Measurements from ENCODE around the gene HNF1A. TPM values are rescaled to one million over a fixed set of nuclear protein-coding genes. Genes with fewer than 3 reads are reported as not detected.
A peak's percentile ranks its signal among the peaks of the same experiment; 100 is the strongest.

HNF1A gene
- total and polyA plus RNA-seq, 2 donors (not counting 1 experiment from before 2014, with no cell fraction given) = not detected

DNA sequence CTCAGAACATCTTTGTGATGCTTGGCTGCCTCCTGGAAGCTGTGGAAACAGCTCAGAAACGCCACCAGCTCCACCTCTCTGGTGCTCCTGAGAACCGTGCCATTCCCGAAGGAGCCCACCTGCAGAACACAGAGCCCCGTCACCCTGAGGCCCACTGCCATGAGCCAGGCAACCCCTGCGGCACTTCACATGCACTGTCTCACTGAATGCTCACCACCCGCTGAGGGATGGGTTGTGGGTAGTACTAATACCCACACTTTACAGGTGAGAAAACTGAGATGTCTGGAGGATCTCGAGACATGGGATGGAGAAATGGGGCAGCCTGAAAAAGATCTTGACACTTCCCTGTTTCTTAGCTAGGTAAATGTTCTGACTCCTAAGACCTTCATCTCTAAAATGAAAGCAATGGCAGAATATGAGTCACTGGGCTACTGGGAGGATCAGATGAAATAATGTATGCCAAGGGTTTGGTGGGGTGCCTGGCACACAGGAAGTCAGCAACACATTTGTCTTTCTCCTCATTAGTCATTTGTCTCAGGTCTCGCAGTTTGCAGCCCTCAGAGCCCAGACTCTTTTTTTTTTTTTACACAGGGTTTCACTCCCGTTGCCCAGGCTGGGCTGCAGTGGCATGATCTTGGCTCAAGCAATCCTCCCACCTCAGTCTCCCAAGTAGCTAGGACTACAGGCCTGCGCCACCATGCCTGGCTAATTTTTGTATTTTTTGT lies 55.4 kb downstream of the HNF1A start:
- Histone ChIP-seq H3K4me3 (replicated peaks in 1 of 4; ENCODE audit: control extremely low read depth in 1 of 4, insufficient read depth in 1 of 4, low read depth in 3 of 4, low read length in 4 of 4) (no peak overlapping the region), H2AFZ (ENCODE audit: low read length) (no peak overlapping the region), H3K36me3 (ENCODE audit: control insufficient read depth, insufficient read depth, low read length) (no peaks in the 10 kb centered on the region), H3K4me2 (ENCODE audit: extremely low read depth, insufficient read depth, low read length) (no peak overlapping the region), H3K9me3 (ENCODE audit: control insufficient read depth, insufficient read depth, low read depth, low read length) (no peaks in the 10 kb centered on the region), H3K27ac (ENCODE audit: insufficient read depth, low read length) (no peak overlapping the region), H3K79me2 (ENCODE audit: control insufficient read depth, insufficient read depth, low read length) (no peaks in the 10 kb centered on the region), H3K4me1 (ENCODE audit: control insufficient read depth, extremely low read depth, insufficient read depth, low read length) (peaks cover under 1% of the 10 kb centered on the region), H3K9ac (ENCODE audit: insufficient read depth, low read length) (no peak overlapping the region), H4K20me1 (ENCODE audit: control insufficient read depth, extremely low read depth, insufficient read depth, low read length) (no peaks in the 10 kb centered on the region), H3K27me3 (ENCODE audit: control insufficient read depth, insufficient read depth, low read length) (no peaks in the 10 kb centered on the region)
- TF ChIP-seq, protein P1, sequence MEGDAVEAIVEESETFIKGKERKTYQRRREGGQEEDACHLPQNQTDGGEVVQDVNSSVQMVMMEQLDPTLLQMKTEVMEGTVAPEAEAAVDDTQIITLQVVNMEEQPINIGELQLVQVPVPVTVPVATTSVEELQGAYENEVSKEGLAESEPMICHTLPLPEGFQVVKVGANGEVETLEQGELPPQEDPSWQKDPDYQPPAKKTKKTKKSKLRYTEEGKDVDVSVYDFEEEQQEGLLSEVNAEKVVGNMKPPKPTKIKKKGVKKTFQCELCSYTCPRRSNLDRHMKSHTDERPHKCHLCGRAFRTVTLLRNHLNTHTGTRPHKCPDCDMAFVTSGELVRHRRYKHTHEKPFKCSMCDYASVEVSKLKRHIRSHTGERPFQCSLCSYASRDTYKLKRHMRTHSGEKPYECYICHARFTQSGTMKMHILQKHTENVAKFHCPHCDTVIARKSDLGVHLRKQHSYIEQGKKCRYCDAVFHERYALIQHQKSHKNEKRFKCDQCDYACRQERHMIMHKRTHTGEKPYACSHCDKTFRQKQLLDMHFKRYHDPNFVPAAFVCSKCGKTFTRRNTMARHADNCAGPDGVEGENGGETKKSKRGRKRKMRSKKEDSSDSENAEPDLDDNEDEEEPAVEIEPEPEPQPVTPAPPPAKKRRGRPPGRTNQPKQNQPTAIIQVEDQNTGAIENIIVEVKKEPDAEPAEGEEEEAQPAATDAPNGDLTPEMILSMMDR (conservative IDR thresholded peaks at IDR 0.05 in 1 of 2, IDR thresholded peaks at IDR 0.05 in 1 of 2; ENCODE audit: low read depth in 1 of 2, low read length in 2 of 2) = no peak
- DNase-seq (ENCODE audit: low read depth in 2 of 2) = peak; percentile 39 to 51

GRCh38 chr12:121034616-121035305 lies 56.4 kb downstream of the HNF1A start:
- no peaks in the 10 kb centered on the region for H3K27me3 ChIP-seq (ENCODE audit: control insufficient read depth, insufficient read depth, low read length)
- H3K79me2 ChIP-seq (ENCODE audit: control insufficient read depth, insufficient read depth, low read length) = no peaks in the 10 kb centered on the region
- no peak overlapping the region for H3K27ac ChIP-seq (ENCODE audit: insufficient read depth, low read length)
- H3K9me3 ChIP-seq (ENCODE audit: control insufficient read depth, insufficient read depth, low read depth, low read length) = no peaks in the 10 kb centered on the region
- H3K36me3 ChIP-seq (ENCODE audit: control insufficient read depth, insufficient read depth, low read length) = no peaks in the 10 kb centered on the region
- TF ChIP-seq, protein P1 (conservative IDR thresholded peaks at IDR 0.05 in 1 of 2, IDR thresholded peaks at IDR 0.05 in 1 of 2; ENCODE audit: low read depth in 1 of 2, low read length in 2 of 2) = no peak
- no peak for TF ChIP-seq EZH2 (IDR thresholded peaks at IDR 0.05; ENCODE audit: low read length, missing control alignments)
- H3K4me3 ChIP-seq (replicated peaks in 1 of 4; ENCODE audit: control extremely low read depth in 1 of 4, insufficient read depth in 1 of 4, low read depth in 3 of 4, low read length in 4 of 4) = no peak overlapping the region
- no peak overlapping the region for H3K9ac ChIP-seq (ENCODE audit: insufficient read depth, low read length)
- H4K20me1 ChIP-seq (ENCODE audit: control insufficient read depth, extremely low read depth, insufficient read depth, low read length) = no peaks in the 10 kb centered on the region
- H2AFZ ChIP-seq (ENCODE audit: low read length) = no peak overlapping the region
- no peak overlapping the region for H3K4me2 ChIP-seq (ENCODE audit: extremely low read depth, insufficient read depth, low read length)
- DNase-seq (ENCODE audit: low read depth in 2 of 2) = no peak
- H3K4me1 ChIP-seq (ENCODE audit: control insufficient read depth, extremely low read depth, insufficient read depth, low read length) = peaks cover 2% of the 10 kb centered on the region

- Histone ChIP-seq H3K27me3 (ENCODE audit: control insufficient read depth, insufficient read depth, low read length) (no peaks in the 10 kb centered on the region), H3K9me3 (ENCODE audit: control insufficient read depth, insufficient read depth, low read depth, low read length) (no peaks in the 10 kb centered on the region), H3K79me2 (ENCODE audit: control insufficient read depth, insufficient read depth, low read length) (no peaks in the 10 kb centered on the region), H3K4me1 (ENCODE audit: control insufficient read depth, extremely low read depth, insufficient read depth, low read length) (peaks cover 2% of the 10 kb centered on the region), H3K9ac (ENCODE audit: insufficient read depth, low read length) (no peak overlapping the region), H3K4me2 (ENCODE audit: extremely low read depth, insufficient read depth, low read length) (no peak overlapping the region), H3K4me3 (replicated peaks in 1 of 4; ENCODE audit: control extremely low read depth in 1 of 4, insufficient read depth in 1 of 4, low read depth in 3 of 4, low read length in 4 of 4) (no peak overlapping the region), H2AFZ (ENCODE audit: low read length) (no peak overlapping the region), H3K27ac (ENCODE audit: insufficient read depth, low read length) (no peak overlapping the region), H4K20me1 (ENCODE audit: control insufficient read depth, extremely low read depth, insufficient read depth, low read length) (no peaks in the 10 kb centered on the region), H3K36me3 (ENCODE audit: control insufficient read depth, insufficient read depth, low read length) (no peaks in the 10 kb centered on the region)
- peak; percentile 23 to 83 for DNase-seq (ENCODE audit: low read depth in 2 of 2)
- no peak for TF ChIP-seq EZH2 (IDR thresholded peaks at IDR 0.05; ENCODE audit: low read length, missing control alignments)
- TF ChIP-seq, protein P1 (conservative IDR thresholded peaks at IDR 0.05 in 1 of 2, IDR thresholded peaks at IDR 0.05 in 1 of 2; ENCODE audit: low read depth in 1 of 2, low read length in 2 of 2) = no peak
These were observed 58.5 kb downstream of the HNF1A start for GRCh38 chr12:121036810-121037326.

Data from fibroblast of lung (primary cell).